ENCODE results near the gene CYTH2.
"Not testable (repeated sequence)": the region's sequence is repeated elsewhere in the genome, so short reads cannot be mapped to it uniquely, and the experiment has no call there.

CYTH2 gene

GRCh38 chr19:48478339-48479256 is 9.4 kb downstream of the CYTH2 start:
- no peak for DNase-seq

- no peak for DNase-seq
These were observed 10.5 kb downstream of the CYTH2 start for GRCh38 chr19:48479686-48480085.

- DNase-seq: peak; percentile 14
These were observed 11.0 kb downstream of the CYTH2 start for GRCh38 chr19:48480183-48480557.

- DNase-seq: peak; percentile 35
These were observed 11.7 kb downstream of the CYTH2 start for GRCh38 chr19:48480558-48481500.

- no peak for DNase-seq
These were observed 12.9 kb downstream of the CYTH2 start for GRCh38 chr19:48481846-48482639.

- DNase-seq: no peak
These were observed 14.1 kb downstream of the CYTH2 start for GRCh38 chr19:48483301-48483700.

GRCh38 chr19:48484247-48484893 is 15.2 kb downstream of the CYTH2 start:
- DNase-seq: no peak

- DNase-seq: no peak
These were observed 15.9 kb downstream of the CYTH2 start for GRCh38 chr19:48484931-48485612.

GRCh38 chr19:48486706-48487105 is 17.5 kb downstream of the CYTH2 start:
- not testable (repeated sequence) for DNase-seq

GRCh38 chr19:48487544-48487943 is 18.4 kb downstream of the CYTH2 start:
- no peak for DNase-seq

- DNase-seq: no peak
These were observed 18.8 kb downstream of the CYTH2 start for GRCh38 chr19:48487948-48488347.

- not testable (repeated sequence) for DNase-seq
These were observed 19.3 kb downstream of the CYTH2 start for GRCh38 chr19:48488478-48488877.

GRCh38 chr19:48489608-48490216 is 20.5 kb downstream of the CYTH2 start:
- peak; percentile 64 for DNase-seq

- DNase-seq: peak; percentile 43
These were observed 22.0 kb downstream of the CYTH2 start for GRCh38 chr19:48490981-48491792.

GRCh38 chr19:48491793-48492123 is 22.6 kb downstream of the CYTH2 start:
- DNase-seq: no peak

- peak; percentile 79 for DNase-seq
These were observed 24.0 kb downstream of the CYTH2 start for GRCh38 chr19:48492925-48493717.

- no peak for DNase-seq
These were observed 24.7 kb downstream of the CYTH2 start for GRCh38 chr19:48493718-48494401.

GRCh38 chr19:48495396-48495795 is 26.2 kb downstream of the CYTH2 start:
- no peak for DNase-seq

Data from stimulated activated naive CD4-positive, alpha-beta T cell treated with Interleukin-2 at 50 U/mL for 16 hours (primary cell).